Gastroesophageal sphincter (tissue), 3 donors: ENCODE measurements around the gene SLAIN1.

Source experiments
- EP300 ChIP-seq: sonication (generic); formaldehyde crosslinking; IDR thresholded peaks from one replicate; pipeline ENCODE4 v1.6.1; 2017; ENCODE audit warnings: antibody characterized with exemption, mild to moderate bottlenecking
- POLR2A ChIP-seq, 2 donors: fragments of 450-650 bp; IDR thresholded peaks; one replicate each; pipeline ENCODE4 v1.6.1; 2017; ENCODE audit warnings: antibody characterized with exemption in 2 of 2, mild to moderate bottlenecking in 2 of 2, moderate library complexity in 1 of 2
- POLR2AphosphoS5 ChIP-seq: sonication (generic); formaldehyde crosslinking; IDR thresholded peaks from one replicate; pipeline ENCODE4 v1.6.1; 2017; ENCODE audit warnings: antibody characterized with exemption
- TF ChIP-seq, protein P1 (sequence below), 4 experiments: fragments of 200-600 bp in 2 of 4; fragments of 450-650 bp in 2 of 4; sonication (generic) in 1 of 4; IDR thresholded peaks; one replicate each; pipeline ENCODE4 v1.5.1; 2017 to 2019; ENCODE audit warnings: antibody characterized with exemption in 4 of 4, mild to moderate bottlenecking in 2 of 4, moderate library complexity in 2 of 4

DNA sequence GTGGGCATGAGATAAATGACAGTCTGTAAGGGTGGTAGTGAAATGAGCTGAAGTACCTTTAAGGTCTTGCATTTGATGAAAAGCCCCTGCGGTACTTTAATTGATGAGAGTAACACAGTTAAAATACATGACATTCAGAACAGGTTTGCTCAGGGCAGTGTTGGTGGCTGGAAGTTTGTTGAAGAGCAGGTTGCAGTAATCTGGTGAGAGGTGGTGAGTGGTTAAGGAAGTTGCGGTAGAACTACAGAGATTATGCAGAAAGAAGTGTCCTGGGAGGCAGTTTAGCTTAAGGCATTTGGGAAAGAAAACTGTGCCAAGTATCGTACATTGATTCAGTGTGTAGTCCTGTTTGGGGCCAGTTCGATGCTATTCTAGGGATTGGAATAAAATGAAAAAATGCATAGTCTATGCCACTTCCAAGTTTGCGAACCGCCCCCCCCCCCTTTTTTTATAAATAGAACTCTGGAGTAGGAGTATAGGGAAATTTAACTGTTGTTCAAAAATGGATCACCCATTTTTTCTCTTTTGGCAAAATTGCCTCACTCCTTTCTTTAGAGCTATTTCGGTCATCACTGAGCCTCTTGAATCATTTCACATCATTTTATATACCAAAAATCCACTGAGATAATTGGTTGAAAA, 42.7 kb downstream of the SLAIN1 start:
- TF ChIP-seq, protein P1, sequence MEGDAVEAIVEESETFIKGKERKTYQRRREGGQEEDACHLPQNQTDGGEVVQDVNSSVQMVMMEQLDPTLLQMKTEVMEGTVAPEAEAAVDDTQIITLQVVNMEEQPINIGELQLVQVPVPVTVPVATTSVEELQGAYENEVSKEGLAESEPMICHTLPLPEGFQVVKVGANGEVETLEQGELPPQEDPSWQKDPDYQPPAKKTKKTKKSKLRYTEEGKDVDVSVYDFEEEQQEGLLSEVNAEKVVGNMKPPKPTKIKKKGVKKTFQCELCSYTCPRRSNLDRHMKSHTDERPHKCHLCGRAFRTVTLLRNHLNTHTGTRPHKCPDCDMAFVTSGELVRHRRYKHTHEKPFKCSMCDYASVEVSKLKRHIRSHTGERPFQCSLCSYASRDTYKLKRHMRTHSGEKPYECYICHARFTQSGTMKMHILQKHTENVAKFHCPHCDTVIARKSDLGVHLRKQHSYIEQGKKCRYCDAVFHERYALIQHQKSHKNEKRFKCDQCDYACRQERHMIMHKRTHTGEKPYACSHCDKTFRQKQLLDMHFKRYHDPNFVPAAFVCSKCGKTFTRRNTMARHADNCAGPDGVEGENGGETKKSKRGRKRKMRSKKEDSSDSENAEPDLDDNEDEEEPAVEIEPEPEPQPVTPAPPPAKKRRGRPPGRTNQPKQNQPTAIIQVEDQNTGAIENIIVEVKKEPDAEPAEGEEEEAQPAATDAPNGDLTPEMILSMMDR (IDR thresholded peaks at IDR 0.05): no peak
- TF ChIP-seq POLR2A (IDR thresholded peaks at IDR 0.05): no peak
- no peak for TF ChIP-seq POLR2AphosphoS5
- TF ChIP-seq EP300: no peak
